ENCODE data around the gene SMDT1.
"Not testable (repeated sequence)": the region's sequence is repeated elsewhere in the genome, so short reads cannot be mapped to it uniquely, and the experiment has no call there.

Gene SMDT1

DNA sequence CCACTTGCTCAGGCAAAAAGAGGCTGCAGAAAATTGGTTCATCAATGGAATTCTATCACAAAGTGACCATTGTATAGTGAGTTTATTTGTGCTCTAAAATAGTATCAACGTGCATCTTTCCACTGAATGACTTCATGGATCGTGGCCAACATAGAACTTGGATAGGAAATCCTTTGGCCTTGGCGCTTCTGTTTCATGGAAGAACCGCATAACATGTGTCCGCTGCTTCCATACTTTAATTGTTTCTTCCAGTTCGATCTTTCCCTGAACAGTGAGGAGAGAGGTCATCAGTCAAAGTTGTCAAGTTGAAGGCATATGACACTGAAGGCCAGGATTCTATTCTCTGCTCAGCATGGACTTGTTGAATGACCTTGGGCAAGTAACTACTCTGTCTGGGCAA is 6.6 kb downstream of the SMDT1 start:
- no peak overlapping the region for H3K9ac ChIP-seq (ENCODE audit: low read depth, low read length)
- H3K4me3 ChIP-seq (ENCODE audit: low read length) = no peak overlapping the region
- H3K9me3 ChIP-seq (replicated peaks; ENCODE audit: low read length) = peaks cover 6% of the 10 kb centered on the region
- peaks cover 43% of the 10 kb centered on the region for H3K36me3 ChIP-seq (ENCODE audit: insufficient read depth, low read length)
- no peaks in the 10 kb centered on the region for H3K27me3 ChIP-seq (ENCODE audit: control insufficient read depth, insufficient read depth, low read length)
- no peak overlapping the region for H3K4me2 ChIP-seq (ENCODE audit: low read length)
- no peaks in the 10 kb centered on the region for H3K4me1 ChIP-seq (ENCODE audit: control insufficient read depth, insufficient read depth, low read length)

DNA sequence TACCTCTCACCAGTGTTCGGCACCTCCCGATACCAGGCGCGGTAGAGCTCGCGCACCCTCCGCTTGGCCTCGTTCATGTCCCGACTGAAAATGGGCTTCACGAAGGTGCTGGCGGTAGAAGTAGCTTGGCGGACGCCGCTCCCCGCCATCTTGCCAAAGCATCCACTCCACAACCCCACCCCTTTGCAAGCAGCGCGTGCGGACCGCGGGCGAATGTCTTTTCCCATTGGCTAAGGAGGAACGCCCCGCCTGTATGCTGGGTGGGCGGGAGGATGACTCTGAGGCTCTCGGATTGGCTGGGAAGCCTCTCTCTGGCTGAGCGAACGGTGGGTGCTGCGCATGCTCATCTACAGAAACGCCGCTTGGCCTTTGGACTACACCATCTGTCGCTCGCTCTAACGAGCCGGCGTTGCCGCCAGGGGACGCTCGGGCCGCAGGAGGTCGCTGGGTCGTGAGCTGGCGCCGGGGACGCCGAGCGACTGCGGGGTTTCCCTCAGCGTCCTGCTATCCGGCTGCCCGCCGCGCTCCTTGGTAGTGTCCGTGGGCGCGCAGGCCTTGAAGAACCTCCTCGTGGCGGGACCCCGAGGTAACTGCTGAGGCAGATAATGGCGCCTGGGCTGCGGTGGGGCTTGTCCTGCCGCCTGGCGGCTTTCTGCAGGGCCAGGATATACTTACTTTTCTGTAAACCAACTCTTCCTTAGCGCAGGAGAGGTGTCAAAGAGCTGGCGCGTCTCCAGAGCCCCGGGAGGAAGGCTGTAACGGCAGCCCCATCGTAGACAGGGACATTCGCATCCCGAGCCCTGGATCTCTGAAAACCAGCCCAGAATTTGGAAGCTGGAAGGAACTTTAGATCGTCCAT is 11.3 kb downstream of the SMDT1 start, which contains the start of gene NDUFA6:
Gene NDUFA6 (minus strand): TSS at position 177 of the 859 bp plus-strand sequence. CDS start 28 bp downstream, at position 149.
- Histone ChIP-seq H3K36me3 (ENCODE audit: insufficient read depth, low read length) (peaks cover 14% of the 10 kb centered on the region), H3K9ac (ENCODE audit: low read depth, low read length) (peak within 1 kb of the TSS; percentile 96), H3K4me3 (ENCODE audit: low read length) (peak within 1 kb of the TSS; percentile 85), H3K9me3 (replicated peaks; ENCODE audit: low read length) (peaks cover 6% of the 10 kb centered on the region), H3K4me2 (ENCODE audit: low read length) (peak within 1 kb of the TSS; percentile 86), H3K4me1 (ENCODE audit: control insufficient read depth, insufficient read depth, low read length) (peaks cover 5% of the 10 kb centered on the region), H3K27me3 (ENCODE audit: control insufficient read depth, insufficient read depth, low read length) (no peaks in the 10 kb centered on the region)

DNA sequence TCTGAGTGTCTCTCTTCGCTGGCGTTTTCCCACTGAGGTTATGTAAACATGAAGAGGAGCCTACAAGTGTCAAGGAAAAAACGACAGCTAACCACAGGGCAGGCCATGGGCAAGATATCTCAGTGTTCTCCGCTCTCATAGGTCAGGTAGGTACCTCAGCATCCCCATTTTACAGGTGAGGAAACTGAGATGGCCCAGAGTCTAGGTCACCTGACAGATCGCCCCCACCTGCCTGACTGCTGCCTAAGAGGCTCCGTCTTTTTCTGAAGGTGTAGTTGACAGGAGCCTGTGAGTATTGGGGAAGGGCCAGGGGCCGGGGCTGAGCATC is 11.9 kb downstream of the SMDT1 start:
- peak overlapping the region; percentile 85 for H3K4me2 ChIP-seq (ENCODE audit: low read length)
- peak overlapping the region; percentile 78 for H3K4me3 ChIP-seq (ENCODE audit: low read length)
- peaks cover 8% of the 10 kb centered on the region for H3K36me3 ChIP-seq (ENCODE audit: insufficient read depth, low read length)
- H3K27me3 ChIP-seq (ENCODE audit: control insufficient read depth, insufficient read depth, low read length) = no peaks in the 10 kb centered on the region
- peaks cover 6% of the 10 kb centered on the region for H3K9me3 ChIP-seq (replicated peaks; ENCODE audit: low read length)
- peak overlapping the region; percentile 96 for H3K9ac ChIP-seq (ENCODE audit: low read depth, low read length)
- peaks cover 5% of the 10 kb centered on the region for H3K4me1 ChIP-seq (ENCODE audit: control insufficient read depth, insufficient read depth, low read length)

DNA sequence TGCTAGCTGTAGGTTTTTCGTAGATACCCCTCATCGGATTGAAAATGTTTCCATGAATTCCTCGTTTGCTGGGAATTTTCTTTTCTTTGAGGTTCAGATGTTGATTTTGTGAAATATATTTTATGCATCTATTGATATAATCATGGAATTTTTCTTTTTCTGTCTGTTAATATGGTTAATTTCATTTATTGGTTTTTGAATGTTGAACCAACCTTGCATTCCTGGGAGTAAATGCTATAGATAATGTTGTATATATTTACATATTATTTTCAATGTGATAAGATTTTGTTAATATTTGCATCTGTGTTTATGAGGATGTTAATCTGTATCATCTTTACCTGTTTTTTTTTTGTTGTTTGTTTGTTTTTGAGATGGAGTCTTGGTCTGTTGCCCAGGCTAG is 21.7 kb downstream of the SMDT1 start:
- Histone ChIP-seq H3K4me2 (ENCODE audit: low read length) (no peak overlapping the region), H3K9ac (ENCODE audit: low read depth, low read length) (no peak overlapping the region), H3K36me3 (ENCODE audit: insufficient read depth, low read length) (no peaks in the 10 kb centered on the region), H3K9me3 (replicated peaks; ENCODE audit: low read length) (peaks cover 2% of the 10 kb centered on the region), H3K27me3 (ENCODE audit: control insufficient read depth, insufficient read depth, low read length) (no peaks in the 10 kb centered on the region), H3K4me1 (ENCODE audit: control insufficient read depth, insufficient read depth, low read length) (no peaks in the 10 kb centered on the region), H3K4me3 (ENCODE audit: low read length) (no peak overlapping the region)

DNA sequence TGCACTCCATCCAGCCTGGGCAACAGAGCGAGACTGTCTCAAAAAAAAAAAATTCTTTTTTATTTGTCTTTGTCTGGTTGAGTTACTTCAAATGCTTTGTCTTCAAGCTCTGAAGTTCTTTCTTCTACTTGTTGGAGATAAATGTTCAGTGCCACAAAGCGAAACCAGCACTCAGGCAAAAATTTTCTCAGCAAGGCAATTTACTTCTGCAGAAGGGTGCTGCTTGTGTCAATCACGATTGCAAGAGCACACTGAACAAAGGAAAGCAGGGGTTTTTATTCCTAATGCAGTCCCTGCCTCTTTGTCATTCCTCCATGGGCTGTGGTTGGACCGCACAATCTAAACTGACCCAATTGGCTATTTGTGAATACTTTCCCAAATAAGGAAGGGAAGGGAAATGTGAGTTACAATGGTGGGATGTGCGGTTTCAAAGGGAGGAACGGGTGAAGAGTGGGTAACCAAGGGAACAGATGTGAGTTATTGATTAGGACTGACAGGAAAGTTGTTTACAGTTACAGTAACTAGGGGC is 24.9 kb downstream of the SMDT1 start:
- H3K9me3 ChIP-seq (replicated peaks; ENCODE audit: low read length); H3K4me3 ChIP-seq (ENCODE audit: low read length); H3K4me2 ChIP-seq (ENCODE audit: low read length); H3K4me1 ChIP-seq (ENCODE audit: control insufficient read depth, insufficient read depth, low read length); H3K27me3 ChIP-seq (ENCODE audit: control insufficient read depth, insufficient read depth, low read length); H3K9ac ChIP-seq (ENCODE audit: low read depth, low read length); H3K36me3 ChIP-seq (ENCODE audit: insufficient read depth, low read length): not testable (repeated sequence)

DNA sequence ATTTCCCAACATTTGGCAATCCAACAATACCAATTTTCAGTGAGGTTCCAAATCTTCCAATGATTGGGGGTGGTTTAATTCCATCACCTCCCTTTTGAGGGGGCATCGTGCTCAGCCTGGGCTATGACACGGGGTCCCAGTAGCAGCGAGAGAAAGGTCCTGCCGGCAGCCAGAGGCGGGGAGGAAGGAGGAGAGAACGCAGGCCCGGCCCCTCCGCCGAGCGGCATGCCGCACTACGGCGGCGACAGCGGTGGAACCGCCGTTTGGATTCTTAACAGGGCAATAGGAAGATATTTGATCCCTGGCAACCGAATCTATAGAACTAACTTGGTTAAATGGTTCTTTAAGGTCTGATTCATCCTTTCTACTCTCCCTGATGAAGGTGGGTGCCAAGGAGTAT is 29.3 kb downstream of the SMDT1 start:
- H3K4me2 ChIP-seq (ENCODE audit: low read length) = no peak overlapping the region

DNA sequence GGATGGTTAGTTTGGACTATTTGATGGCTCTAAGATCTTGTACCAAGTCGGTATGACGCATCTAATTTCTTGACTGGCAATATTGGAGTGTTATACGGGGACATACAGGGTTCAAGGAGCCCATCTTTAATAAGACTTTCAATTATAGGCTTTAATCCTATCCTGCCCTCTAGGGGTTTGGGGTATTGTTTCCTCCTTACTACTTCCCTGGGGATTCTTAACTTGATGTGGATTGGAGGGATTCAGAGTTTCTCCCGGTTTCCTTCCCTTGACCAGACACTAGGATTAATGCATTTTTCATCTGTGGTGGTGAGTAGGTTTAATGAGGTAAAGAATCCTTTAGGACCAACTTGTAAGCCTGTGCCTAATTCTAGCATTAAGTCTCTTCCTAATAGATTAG is 32.3 kb downstream of the SMDT1 start:
- peaks cover 9% of the 10 kb centered on the region for H3K9me3 ChIP-seq (replicated peaks; ENCODE audit: low read length)
- no peak overlapping the region for H3K9ac ChIP-seq (ENCODE audit: low read depth, low read length)
- no peak overlapping the region for H3K4me3 ChIP-seq (ENCODE audit: low read length)
- H3K4me1 ChIP-seq (ENCODE audit: control insufficient read depth, insufficient read depth, low read length) = no peaks in the 10 kb centered on the region
- H3K4me2 ChIP-seq (ENCODE audit: low read length) = no peak overlapping the region
- no peaks in the 10 kb centered on the region for H3K36me3 ChIP-seq (ENCODE audit: insufficient read depth, low read length)
- H3K27me3 ChIP-seq (ENCODE audit: control insufficient read depth, insufficient read depth, low read length) = no peaks in the 10 kb centered on the region

More for the DNA sequence above, 29.3 kb downstream of the SMDT1 start:
- no peaks in the 10 kb centered on the region for H3K27me3 ChIP-seq (ENCODE audit: control insufficient read depth, insufficient read depth, low read length)
- no peaks in the 10 kb centered on the region for H3K4me1 ChIP-seq (ENCODE audit: control insufficient read depth, insufficient read depth, low read length)
- H3K9me3 ChIP-seq (replicated peaks; ENCODE audit: low read length) = no peaks in the 10 kb centered on the region
- no peak overlapping the region for H3K4me3 ChIP-seq (ENCODE audit: low read length)
- H3K36me3 ChIP-seq (ENCODE audit: insufficient read depth, low read length) = no peaks in the 10 kb centered on the region
- no peak overlapping the region for H3K9ac ChIP-seq (ENCODE audit: low read depth, low read length)

DNA sequence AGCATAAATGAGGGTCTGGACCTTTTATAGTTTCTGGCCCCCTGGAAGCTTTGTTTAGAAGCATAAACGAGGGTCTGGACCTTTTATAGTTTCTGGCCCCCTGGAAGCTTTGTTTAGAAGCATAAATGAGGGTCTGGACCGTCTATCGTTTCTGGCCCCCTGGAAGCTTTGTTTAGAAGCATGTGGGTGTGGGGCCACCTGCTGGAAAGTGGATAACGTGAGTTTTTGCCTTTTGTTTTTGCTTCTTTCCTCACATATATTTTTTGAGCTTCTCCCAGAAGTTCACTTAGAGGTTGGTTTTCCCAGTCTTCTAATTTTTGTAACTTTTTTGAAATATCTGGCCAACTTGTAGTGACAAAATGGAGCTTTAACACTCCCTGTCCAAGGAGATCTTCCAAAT is 33.3 kb downstream of the SMDT1 start:
- not testable (repeated sequence) for H3K4me3 ChIP-seq (ENCODE audit: low read length); H3K4me2 ChIP-seq (ENCODE audit: low read length); H3K4me1 ChIP-seq (ENCODE audit: control insufficient read depth, insufficient read depth, low read length); H3K36me3 ChIP-seq (ENCODE audit: insufficient read depth, low read length); H3K27me3 ChIP-seq (ENCODE audit: control insufficient read depth, insufficient read depth, low read length); H3K9ac ChIP-seq (ENCODE audit: low read depth, low read length); H3K9me3 ChIP-seq (replicated peaks; ENCODE audit: low read length)

DNA sequence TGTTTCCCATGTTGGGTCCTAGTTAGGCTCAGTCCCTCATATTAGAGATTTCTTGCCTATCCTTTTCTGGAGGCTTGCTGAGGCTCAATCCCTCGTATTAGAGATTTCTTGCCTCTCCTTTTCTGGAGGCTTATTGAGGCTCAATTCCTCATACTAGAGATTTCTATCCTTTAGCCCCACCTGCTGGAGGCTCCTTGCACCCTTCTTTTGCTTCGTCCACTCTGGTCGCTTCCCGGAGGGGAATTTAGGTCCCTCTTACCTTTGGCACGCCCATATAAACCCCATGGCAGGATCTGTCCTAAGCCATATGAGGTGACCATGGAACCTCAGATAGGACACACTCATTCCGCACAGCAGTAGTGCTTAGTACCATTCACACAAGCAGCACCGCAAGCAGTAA is 35.2 kb downstream of the SMDT1 start:
- H3K4me1 ChIP-seq (ENCODE audit: control insufficient read depth, insufficient read depth, low read length) = no peaks in the 10 kb centered on the region
- no peak overlapping the region for H3K4me2 ChIP-seq (ENCODE audit: low read length)
- no peak overlapping the region for H3K4me3 ChIP-seq (ENCODE audit: low read length)
- no peak overlapping the region for H3K9ac ChIP-seq (ENCODE audit: low read depth, low read length)
- peaks cover 9% of the 10 kb centered on the region for H3K9me3 ChIP-seq (replicated peaks; ENCODE audit: low read length)
- no peaks in the 10 kb centered on the region for H3K36me3 ChIP-seq (ENCODE audit: insufficient read depth, low read length)
- no peaks in the 10 kb centered on the region for H3K27me3 ChIP-seq (ENCODE audit: control insufficient read depth, insufficient read depth, low read length)

DNA sequence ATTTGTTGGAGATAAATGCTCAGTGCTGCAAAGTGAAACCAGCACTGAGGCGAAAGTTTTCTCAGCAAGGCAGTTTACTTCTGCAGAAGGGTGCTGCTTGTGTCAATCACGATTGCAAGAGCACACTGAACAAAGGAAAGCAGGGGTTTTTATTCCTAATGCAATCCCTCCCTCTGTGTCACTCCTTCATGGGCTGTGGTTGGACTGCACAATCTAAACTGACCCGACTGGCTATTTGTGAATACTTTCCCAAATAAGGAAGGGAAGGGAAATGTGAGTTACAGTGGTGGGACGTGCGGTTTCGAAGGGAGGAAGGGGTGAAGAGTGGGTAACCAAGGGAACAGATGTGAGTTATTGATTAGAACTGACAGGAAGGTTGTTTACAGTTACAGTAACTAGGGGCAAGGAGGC is 35.9 kb downstream of the SMDT1 start:
- H3K9ac ChIP-seq (ENCODE audit: low read depth, low read length); H3K4me3 ChIP-seq (ENCODE audit: low read length); H3K4me2 ChIP-seq (ENCODE audit: low read length); H3K36me3 ChIP-seq (ENCODE audit: insufficient read depth, low read length); H3K27me3 ChIP-seq (ENCODE audit: control insufficient read depth, insufficient read depth, low read length); H3K4me1 ChIP-seq (ENCODE audit: control insufficient read depth, insufficient read depth, low read length); H3K9me3 ChIP-seq (replicated peaks; ENCODE audit: low read length): not testable (repeated sequence)

DNA sequence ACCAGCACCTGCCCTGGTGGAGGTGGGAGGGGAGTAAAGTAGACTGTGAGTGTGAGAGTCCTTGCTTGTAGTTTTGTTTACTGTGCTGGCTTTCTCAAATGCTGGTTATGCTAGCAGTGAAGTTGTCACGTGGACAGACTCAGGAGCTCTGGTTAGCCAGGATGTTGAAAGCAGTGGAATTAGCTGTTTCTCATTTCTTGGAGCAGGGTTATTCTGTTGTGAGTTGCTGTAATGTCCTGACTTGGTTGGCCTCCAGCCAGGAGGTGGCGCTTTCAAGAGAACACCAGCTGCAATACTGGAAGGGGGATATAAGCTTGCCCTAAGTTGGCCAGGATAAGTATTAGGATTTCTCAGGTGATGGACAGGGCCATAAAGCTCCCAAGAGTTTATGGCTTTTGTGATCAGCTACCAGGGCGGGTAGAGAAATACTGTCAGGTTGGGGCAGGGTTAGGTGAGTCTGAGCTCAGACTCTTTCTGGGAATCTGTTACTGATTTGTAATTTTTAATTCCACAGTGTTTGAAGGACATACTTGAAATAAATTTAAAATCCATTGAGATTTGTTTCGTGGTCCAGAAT is 37.4 kb downstream of the SMDT1 start:
- H3K4me1 ChIP-seq (ENCODE audit: control insufficient read depth, insufficient read depth, low read length) = no peaks in the 10 kb centered on the region
- H3K9me3 ChIP-seq (replicated peaks; ENCODE audit: low read length) = peaks cover 9% of the 10 kb centered on the region
- H3K36me3 ChIP-seq (ENCODE audit: insufficient read depth, low read length) = no peaks in the 10 kb centered on the region
- H3K4me3 ChIP-seq (ENCODE audit: low read length) = no peak overlapping the region
- no peak overlapping the region for H3K9ac ChIP-seq (ENCODE audit: low read depth, low read length)
- no peak overlapping the region for H3K4me2 ChIP-seq (ENCODE audit: low read length)
- no peaks in the 10 kb centered on the region for H3K27me3 ChIP-seq (ENCODE audit: control insufficient read depth, insufficient read depth, low read length)
